ENCODE data around the gene CRNKL1.

GRCh38 chr20:20023395-20023794 lies 28.9 kb downstream of the CRNKL1 start:
- TF ChIP-seq MAX (IDR thresholded peaks at IDR 0.05) (no peak), YY1 (IDR thresholded peaks at IDR 0.05) (no peak), GABPA (IDR thresholded peaks at IDR 0.05 in 1 of 2, conservative IDR thresholded peaks at IDR 0.05 in 1 of 2) (no peak), RAD21 (IDR thresholded peaks at IDR 0.05) (no peak), HNF4G (IDR thresholded peaks at IDR 0.05) (no peak), RXRA (IDR thresholded peaks at IDR 0.05) (no peak), FOXA1 (IDR thresholded peaks at IDR 0.05) (no peak), JUND (IDR thresholded peaks at IDR 0.05) (no peak)
- TF ChIP-seq, protein P1, sequence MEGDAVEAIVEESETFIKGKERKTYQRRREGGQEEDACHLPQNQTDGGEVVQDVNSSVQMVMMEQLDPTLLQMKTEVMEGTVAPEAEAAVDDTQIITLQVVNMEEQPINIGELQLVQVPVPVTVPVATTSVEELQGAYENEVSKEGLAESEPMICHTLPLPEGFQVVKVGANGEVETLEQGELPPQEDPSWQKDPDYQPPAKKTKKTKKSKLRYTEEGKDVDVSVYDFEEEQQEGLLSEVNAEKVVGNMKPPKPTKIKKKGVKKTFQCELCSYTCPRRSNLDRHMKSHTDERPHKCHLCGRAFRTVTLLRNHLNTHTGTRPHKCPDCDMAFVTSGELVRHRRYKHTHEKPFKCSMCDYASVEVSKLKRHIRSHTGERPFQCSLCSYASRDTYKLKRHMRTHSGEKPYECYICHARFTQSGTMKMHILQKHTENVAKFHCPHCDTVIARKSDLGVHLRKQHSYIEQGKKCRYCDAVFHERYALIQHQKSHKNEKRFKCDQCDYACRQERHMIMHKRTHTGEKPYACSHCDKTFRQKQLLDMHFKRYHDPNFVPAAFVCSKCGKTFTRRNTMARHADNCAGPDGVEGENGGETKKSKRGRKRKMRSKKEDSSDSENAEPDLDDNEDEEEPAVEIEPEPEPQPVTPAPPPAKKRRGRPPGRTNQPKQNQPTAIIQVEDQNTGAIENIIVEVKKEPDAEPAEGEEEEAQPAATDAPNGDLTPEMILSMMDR (IDR thresholded peaks at IDR 0.05; ENCODE audit: low read depth, low read length, missing input control) = no peak
- TF ChIP-seq, protein P2, sequence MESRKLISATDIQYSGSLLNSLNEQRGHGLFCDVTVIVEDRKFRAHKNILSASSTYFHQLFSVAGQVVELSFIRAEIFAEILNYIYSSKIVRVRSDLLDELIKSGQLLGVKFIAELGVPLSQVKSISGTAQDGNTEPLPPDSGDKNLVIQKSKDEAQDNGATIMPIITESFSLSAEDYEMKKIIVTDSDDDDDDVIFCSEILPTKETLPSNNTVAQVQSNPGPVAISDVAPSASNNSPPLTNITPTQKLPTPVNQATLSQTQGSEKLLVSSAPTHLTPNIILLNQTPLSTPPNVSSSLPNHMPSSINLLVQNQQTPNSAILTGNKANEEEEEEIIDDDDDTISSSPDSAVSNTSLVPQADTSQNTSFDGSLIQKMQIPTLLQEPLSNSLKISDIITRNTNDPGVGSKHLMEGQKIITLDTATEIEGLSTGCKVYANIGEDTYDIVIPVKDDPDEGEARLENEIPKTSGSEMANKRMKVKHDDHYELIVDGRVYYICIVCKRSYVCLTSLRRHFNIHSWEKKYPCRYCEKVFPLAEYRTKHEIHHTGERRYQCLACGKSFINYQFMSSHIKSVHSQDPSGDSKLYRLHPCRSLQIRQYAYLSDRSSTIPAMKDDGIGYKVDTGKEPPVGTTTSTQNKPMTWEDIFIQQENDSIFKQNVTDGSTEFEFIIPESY (IDR thresholded peaks at IDR 0.05) = no peak
